Ammon's horn (tissue), 1 donor: ENCODE measurements around the gene TNFRSF13B.
"Not testable (repeated sequence)": the region's sequence is repeated elsewhere in the genome, so short reads cannot be mapped to it uniquely, and the experiment has no call there.

Experiments
- DNase-seq: peaks from one replicate; pipeline ENCODE4 v3.0.0-alpha.2; 2016; ENCODE audit warnings: low spot score

Gene TNFRSF13B

GRCh38 chr17:17004997-17005614 is 33.2 kb upstream of the TNFRSF13B start:
- not testable (repeated sequence) for DNase-seq

DNA sequence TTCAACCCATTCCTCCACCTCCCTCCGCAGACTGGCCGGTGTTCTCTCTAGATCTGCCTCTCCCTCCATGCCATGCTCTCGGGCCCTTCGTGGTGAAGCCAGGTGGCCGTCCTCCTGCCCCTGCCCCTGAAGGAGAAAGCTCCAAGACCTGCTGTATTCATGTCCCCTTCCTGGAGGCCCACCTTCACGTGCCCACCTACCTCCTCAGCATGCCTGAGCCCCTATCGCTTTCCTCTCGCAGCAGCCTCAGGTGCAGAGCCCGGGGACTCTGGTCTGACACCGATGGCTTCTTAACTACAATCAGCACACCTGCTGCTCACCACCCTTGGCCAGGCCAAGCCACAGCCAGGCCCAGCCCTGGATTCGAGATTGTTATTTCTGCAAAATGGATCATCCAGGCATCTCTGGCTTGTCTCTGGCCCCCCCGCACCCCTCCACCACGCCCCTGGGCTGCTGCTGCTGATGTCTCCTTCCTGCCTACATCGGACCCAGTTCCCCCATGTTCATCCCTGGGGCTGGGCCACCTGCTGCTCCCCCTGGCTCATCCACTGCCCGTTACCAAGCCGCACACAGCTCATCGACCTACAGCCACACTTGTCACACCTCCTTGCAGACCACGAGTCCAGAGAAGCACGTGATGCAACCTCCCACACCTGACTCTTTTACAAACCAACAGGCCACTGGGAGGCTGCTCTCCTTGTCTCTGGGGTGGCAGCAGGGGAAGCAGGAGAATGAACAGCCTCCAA is 32.5 kb upstream of the TNFRSF13B start:
- no peak for DNase-seq

DNA sequence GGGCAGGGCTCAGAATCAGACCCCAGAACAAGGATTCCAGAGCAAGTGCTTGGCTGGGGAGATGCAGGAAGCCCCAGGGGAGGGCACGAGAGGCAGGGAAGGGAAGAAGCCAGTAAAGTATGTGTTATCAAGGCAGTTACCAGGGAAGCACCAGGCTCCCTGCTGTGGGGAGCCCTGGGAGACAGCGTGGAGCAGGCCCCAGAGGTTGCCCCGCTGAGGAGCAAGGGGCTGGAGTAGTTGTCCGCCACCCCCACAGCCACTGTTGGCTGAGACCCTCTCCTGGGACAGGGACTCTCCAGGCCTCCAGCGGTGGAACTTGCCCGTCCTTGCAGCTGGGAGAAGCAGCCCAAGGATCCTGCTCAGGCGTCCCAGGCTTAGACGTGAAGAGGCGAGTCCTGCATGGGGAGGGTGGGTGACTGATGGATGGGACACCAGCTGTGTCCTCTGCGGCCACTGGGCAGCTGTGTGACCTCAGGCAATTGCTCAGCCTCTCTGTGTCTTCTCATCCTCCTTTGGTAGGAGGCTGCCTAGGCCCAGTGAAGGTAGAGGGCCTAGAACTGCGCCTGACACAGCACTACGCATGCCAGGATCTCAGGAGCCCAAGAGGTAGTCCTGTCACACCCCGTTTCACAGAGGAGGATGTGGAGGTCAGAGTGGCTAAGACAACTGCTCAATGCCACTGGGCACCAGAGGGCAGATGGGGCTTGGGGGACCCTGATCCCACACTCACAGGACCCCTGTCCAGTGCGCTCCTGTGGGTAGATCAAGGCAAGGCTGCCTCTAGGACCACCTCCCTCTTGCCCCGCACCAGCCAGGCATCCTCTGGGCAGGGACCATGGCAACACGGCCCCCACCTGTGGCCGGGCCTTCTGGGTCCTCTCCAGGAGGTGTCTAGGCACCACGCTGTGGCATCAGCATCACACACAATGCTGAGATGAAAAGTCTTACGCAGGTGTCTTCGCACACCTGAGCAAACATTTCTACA is 31.1 kb upstream of the TNFRSF13B start:
- DNase-seq = not testable (repeated sequence)

DNA sequence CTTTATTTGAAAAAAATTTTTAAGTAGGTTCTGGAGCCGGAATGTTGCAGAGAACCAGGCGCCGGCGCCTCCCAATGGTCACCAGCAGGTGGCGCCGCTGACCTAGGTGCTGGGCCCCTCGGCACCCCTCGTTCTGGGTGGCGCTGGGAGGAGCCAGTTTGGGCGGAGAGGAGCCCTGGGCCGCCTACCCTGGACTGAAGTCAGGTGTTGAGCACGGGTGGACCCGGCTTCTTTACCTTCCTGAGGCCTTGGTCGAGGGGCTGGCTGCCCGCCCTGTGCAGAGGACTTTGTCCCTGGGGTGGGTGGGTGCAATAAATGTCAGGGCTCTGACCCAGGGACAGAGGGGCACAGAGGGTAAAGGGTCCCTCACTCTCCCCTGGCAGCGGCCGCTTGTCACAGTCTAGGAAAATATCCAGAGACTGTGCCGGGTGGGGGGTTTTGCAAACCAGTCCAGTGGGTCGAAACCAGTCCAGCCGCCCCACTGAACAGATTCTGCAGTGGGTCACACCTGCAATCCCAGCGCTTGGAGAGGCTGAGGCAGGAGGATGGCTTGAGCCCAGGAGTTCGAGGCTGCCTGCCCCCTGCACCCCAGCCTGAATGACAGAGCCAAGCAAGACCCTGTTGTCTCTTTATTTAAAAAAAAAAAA is 30.1 kb upstream of the TNFRSF13B start:
- DNase-seq = peak; percentile 74

DNA sequence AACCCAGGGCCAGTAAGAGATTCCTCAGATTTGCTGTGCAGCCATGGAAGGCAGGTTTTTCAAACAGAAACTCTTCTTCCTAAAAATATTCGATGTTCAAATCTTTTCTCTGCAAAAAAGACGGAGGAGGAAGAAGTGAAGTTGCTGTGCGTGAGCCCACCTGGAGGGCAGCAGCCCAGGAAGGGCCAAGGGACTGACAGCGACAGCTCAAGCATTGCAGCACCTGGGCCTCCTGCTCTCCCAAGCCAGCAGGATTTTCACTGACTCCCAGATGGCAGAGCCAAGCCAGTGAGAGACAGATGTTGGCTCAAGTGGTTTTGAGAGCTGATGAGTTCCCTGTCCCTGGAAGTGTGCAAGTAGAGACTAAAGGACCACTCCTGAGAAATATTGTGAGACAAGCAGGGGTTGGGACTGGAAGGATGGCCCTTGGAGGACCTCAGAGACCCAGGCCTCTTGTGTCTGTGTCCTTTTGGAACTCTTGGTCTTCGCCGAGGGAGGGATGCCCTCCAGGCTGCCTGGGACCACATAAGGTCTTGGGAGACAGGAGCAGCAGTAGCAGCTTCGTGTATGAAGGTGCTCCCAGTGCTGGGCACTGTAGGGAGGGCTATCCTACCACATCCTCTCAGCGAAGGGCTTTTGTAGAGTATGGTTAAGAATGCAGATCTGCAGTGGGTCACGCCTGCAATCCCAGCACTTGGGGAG is 29.3 kb upstream of the TNFRSF13B start:
- DNase-seq = no peak

DNA sequence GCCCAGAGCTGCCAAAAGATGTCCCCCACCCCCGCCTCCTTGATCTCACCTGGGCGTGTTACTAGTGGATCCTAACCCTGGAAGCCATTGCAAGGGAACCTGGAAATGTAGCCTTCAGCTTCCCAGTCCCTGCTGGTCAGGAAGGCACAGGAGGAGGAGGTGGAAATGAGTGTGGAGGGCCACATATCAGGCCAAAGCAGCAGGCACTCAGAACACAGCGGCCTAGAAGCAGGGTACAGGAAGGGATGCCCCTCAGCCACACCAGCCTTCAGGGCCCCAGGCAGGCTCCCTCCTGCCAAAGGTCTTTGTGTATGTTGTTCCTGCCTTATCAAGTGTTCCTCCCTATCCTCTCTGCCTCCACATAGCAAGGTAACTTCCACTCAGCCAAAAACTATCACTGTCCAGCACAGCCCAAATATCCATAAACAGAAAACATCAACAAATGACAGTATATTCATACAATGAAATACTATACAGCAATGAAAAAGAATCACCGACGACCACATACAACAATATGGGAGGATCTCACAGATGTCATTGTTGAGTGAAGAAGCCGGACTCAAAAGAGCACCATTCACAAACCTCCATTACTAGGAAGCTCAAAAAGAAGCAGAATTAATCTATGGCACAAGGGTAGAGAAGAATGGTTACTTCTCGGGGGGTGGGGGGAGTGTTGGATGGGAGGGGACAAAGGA is 28.2 kb upstream of the TNFRSF13B start:
- DNase-seq = no peak

- DNase-seq = no peak
Observed at GRCh38 chr17:16997514-16998429, 25.9 kb upstream of the TNFRSF13B start.

DNA sequence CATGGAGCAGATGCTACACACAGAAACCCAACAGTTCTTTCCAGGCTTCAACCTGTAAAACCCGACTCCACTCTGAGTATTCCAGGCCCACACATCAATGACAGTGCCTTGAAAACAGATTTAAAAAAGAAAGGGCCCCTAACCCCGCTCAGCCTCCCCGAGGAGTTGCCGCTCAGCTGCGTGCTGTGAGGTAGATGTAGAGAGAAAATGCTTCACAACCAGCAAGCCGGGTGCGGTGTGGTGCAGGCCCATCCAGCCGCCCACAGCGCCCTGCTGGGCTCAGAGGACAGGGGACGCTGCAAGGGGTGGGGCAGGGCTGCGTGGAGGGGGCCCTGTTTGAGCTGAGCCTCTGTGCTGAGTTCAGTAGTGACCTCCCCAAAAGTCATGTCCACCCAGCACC is 24.8 kb upstream of the TNFRSF13B start:
- DNase-seq = not testable (repeated sequence)

- no peak for DNase-seq
Observed at GRCh38 chr17:16995930-16996329, 24.0 kb upstream of the TNFRSF13B start.

DNA sequence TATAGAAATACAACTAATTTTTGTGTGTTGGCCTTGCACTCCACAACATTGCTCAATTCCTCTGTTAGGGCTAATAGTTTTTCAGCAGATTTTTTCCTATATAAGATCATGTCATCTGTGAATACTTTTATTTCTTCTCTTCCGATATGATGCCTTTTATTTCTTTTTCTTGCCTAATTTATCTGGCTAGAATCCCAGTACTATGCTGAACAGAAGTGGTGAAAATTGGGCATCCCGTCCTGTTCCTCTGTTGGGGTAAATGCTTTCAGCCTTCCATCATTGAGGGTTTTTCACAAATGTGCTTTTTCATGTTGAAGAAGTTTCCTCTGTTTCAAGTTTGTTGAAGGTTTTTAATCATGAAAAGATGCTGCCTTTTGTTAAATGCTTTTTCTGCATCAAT is 22.7 kb upstream of the TNFRSF13B start:
- DNase-seq = no peak

- DNase-seq = peak; percentile 80
Observed at GRCh38 chr17:16991349-16992009, 19.6 kb upstream of the TNFRSF13B start.

- no peak for DNase-seq
Observed at GRCh38 chr17:16989953-16990860, 18.3 kb upstream of the TNFRSF13B start.

DNA sequence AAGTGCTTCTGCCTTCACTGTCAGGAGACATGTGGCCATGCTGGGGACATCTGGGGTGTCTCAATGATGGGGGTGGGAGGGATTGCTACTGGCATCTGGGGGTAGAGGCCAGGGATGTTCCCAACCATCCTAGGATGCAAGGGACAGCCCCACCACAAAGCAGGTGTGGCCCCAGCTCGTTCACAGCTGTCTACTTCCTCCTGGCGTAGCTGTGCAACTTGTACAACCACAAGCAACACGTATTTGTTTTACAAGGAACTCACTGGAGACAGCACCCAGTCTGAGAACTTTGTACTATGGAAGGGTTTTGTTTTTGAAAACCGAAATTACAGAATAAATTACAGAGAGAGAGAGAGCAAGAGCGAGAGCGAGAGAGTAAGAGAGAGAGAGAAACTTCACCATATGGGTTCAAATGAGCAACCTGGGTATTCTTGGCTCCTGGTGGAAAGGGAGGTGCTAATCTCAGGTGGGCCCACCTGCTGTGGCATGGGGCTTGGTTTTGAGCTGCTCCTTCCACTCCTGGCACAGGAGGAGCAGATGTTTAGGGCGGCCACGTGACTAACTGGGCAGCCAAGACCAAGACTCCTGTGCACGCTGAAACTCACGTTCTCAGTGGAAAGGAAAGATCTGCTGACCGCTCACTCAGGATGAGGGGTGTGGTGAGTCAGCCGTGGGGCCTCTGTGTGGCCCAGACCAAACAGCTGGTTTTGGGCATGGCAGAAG is 17.5 kb upstream of the TNFRSF13B start:
- no peak for DNase-seq

GRCh38 chr17:16988749-16989229 is 16.9 kb upstream of the TNFRSF13B start:
- DNase-seq = peak; percentile 58

DNA sequence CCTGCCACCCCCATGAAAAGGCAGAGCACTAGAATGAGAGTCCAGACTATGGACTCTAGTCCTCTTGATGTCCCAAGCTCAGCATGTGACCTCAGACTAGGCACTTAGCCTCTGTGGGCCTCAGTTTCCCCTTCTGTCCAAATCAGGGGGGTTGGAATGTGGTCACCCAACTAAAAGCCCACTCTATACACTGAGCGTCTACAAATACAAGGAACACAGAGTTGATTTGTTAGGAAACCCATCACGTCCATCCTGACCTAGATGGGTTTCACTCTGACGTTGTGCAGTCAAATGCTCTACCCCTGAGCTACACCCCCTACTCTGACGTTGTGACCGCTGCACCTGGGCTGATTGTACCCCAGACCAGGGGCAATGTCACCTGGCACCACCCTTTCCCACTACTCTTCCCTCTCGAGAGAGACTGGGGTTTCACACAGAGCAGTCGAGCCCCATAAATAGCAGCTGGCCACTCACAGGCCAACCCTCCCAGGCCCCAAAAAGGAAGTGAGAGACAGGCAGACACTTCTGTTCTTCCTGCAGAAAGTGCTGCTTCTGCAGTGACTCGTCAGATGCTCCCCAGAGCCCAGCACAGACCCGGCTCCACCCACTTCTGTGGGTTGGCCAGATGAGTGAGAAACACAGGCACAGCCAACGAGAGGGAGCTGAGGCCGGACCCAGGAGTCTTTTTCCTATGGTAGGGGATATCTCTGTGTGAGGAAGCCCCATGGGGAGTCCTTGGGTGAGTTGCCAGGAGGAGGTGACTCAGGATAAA is 16.1 kb upstream of the TNFRSF13B start:
- DNase-seq = peak; percentile 83

GRCh38 chr17:16987066-16987829 is 15.3 kb upstream of the TNFRSF13B start:
- DNase-seq = no peak
